ENCODE measurements around the gene SLAIN1. TPM values are rescaled to one million over a fixed set of nuclear protein-coding genes. Genes with fewer than 3 reads are reported as not detected.

Gene SLAIN1
- total RNA-seq, 1 donor from 2014 or later: not detected

DNA sequence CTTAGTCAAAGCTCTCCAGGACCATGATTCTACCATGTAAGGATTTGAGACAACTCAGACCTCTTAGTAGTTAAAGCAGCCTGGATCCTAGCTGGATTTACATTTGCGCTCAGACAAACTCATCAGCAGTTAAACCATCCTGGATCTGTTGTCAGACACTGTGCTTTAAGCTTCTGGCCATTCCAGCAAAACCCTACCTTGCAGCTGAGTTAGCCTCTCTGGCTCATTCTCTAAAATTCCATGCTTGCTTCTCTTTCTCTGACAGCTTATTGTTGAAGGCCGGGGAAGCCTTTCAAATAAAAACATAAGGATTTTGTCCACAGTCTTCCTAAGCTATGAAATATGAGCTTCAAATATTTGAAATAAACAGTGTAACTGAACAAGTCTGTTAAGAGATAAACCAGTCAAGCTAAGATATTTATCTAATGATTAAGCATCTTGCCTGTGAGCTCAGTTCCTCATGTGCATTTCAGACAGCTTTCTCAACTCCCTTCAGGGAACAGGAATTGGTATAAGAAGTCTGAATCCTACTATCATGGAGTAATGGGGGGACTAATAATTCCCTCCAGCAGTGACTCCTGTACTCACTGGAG, 89.3 kb downstream of the SLAIN1 start:
- no peak for DNase-seq (ENCODE audit: extremely low spot score, unreplicated experiment)
- H3K4me3 Mint-ChIP-seq (ENCODE audit: unreplicated experiment): no peak overlapping the region
- H3K4me1 Mint-ChIP-seq (ENCODE audit: unreplicated experiment): no peaks in the 10 kb centered on the region
- H3K9me3 Mint-ChIP-seq (ENCODE audit: unreplicated experiment): peaks cover 12% of the 10 kb centered on the region
- H3K36me3 Mint-ChIP-seq (ENCODE audit: unreplicated experiment): no peaks in the 10 kb centered on the region
- TF ChIP-seq, protein P1, sequence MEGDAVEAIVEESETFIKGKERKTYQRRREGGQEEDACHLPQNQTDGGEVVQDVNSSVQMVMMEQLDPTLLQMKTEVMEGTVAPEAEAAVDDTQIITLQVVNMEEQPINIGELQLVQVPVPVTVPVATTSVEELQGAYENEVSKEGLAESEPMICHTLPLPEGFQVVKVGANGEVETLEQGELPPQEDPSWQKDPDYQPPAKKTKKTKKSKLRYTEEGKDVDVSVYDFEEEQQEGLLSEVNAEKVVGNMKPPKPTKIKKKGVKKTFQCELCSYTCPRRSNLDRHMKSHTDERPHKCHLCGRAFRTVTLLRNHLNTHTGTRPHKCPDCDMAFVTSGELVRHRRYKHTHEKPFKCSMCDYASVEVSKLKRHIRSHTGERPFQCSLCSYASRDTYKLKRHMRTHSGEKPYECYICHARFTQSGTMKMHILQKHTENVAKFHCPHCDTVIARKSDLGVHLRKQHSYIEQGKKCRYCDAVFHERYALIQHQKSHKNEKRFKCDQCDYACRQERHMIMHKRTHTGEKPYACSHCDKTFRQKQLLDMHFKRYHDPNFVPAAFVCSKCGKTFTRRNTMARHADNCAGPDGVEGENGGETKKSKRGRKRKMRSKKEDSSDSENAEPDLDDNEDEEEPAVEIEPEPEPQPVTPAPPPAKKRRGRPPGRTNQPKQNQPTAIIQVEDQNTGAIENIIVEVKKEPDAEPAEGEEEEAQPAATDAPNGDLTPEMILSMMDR (IDR thresholded peaks at IDR 0.05): no peak
- no peaks in the 10 kb centered on the region for H3K27me3 Mint-ChIP-seq (ENCODE audit: unreplicated experiment)
- H3K27ac Mint-ChIP-seq (ENCODE audit: unreplicated experiment): no peak overlapping the region

DNA sequence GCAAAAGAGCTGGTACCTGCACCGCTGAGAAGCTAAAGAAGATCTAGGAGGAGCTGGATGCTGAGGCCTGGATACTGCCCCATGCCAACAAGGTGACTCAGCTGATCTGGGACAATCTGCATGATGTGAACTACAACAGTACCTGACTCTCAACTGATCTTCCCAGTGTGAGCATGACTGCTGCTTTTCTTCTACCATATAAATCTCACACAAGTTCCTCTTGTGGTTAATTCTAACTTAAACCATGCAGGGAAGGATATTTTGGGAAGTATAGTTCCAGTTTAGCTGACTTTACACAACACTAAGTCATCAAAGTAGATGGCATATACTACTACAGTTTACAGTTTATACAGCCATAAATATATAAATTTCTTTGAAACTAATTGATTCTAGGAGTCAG, 91.9 kb downstream of the SLAIN1 start:
- no peak for DNase-seq (ENCODE audit: extremely low spot score, unreplicated experiment)
- H3K27me3 Mint-ChIP-seq (ENCODE audit: unreplicated experiment): no peaks in the 10 kb centered on the region
- peaks cover 22% of the 10 kb centered on the region for H3K9me3 Mint-ChIP-seq (ENCODE audit: unreplicated experiment)
- H3K27ac Mint-ChIP-seq (ENCODE audit: unreplicated experiment): no peak overlapping the region
- no peaks in the 10 kb centered on the region for H3K36me3 Mint-ChIP-seq (ENCODE audit: unreplicated experiment)
- H3K4me3 Mint-ChIP-seq (ENCODE audit: unreplicated experiment): no peak overlapping the region
- H3K4me1 Mint-ChIP-seq (ENCODE audit: unreplicated experiment): no peaks in the 10 kb centered on the region
- TF ChIP-seq, protein P1 (IDR thresholded peaks at IDR 0.05): no peak

DNA sequence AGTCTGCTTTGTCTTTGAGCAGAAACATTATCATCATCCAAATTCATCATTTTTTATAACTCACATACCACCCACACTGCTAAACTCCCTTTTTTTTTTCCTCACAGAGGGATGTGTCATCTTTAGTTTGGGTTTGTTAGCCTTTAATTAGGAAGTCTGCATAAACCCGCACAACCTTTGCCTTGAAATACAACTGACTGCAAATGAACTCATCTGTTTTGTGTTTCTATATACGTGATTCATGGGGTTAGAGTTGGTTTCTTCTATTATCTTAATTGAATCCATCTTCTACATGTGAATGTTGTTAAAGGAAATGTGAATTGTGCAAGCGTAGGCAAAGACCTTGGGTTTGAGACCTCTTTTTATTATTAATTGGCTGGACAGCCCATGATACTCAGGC, 102.7 kb downstream of the SLAIN1 start:
- no peak overlapping the region for H3K4me3 Mint-ChIP-seq (ENCODE audit: unreplicated experiment)
- H3K9me3 Mint-ChIP-seq (ENCODE audit: unreplicated experiment): peaks cover 4% of the 10 kb centered on the region
- TF ChIP-seq, protein P1 (IDR thresholded peaks at IDR 0.05): no peak
- H3K27me3 Mint-ChIP-seq (ENCODE audit: unreplicated experiment): no peaks in the 10 kb centered on the region
- no peak for DNase-seq (ENCODE audit: extremely low spot score, unreplicated experiment)
- H3K4me1 Mint-ChIP-seq (ENCODE audit: unreplicated experiment): no peaks in the 10 kb centered on the region
- no peak overlapping the region for H3K27ac Mint-ChIP-seq (ENCODE audit: unreplicated experiment)
- H3K36me3 Mint-ChIP-seq (ENCODE audit: unreplicated experiment): no peaks in the 10 kb centered on the region

DNA sequence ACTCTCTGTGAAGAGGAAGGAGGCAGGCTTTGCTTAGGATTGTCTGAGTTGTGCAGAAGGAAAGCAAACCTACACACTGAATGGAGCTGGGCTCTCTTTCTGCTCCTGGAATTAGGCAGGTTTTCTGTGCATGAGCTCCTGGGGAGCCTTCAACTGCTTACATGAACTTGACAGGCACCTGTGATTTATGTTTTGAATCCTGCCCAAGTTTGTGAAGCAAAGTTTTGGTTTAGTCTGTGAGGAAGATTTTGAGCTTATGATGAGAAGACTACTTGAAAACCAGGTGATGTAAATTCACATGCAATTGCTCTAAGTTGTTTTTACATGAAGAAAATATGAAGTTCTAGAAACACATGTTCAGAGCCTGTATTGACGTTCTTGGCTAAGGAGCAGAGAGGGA, 109.0 kb downstream of the SLAIN1 start:
- no peaks in the 10 kb centered on the region for H3K4me1 Mint-ChIP-seq (ENCODE audit: unreplicated experiment)
- H3K9me3 Mint-ChIP-seq (ENCODE audit: unreplicated experiment): peaks cover 8% of the 10 kb centered on the region
- no peaks in the 10 kb centered on the region for H3K27me3 Mint-ChIP-seq (ENCODE audit: unreplicated experiment)
- no peak for DNase-seq (ENCODE audit: extremely low spot score, unreplicated experiment)
- TF ChIP-seq, protein P1 (IDR thresholded peaks at IDR 0.05): no peak
- no peak overlapping the region for H3K4me3 Mint-ChIP-seq (ENCODE audit: unreplicated experiment)
- H3K27ac Mint-ChIP-seq (ENCODE audit: unreplicated experiment): no peak overlapping the region
- H3K36me3 Mint-ChIP-seq (ENCODE audit: unreplicated experiment): no peaks in the 10 kb centered on the region

DNA sequence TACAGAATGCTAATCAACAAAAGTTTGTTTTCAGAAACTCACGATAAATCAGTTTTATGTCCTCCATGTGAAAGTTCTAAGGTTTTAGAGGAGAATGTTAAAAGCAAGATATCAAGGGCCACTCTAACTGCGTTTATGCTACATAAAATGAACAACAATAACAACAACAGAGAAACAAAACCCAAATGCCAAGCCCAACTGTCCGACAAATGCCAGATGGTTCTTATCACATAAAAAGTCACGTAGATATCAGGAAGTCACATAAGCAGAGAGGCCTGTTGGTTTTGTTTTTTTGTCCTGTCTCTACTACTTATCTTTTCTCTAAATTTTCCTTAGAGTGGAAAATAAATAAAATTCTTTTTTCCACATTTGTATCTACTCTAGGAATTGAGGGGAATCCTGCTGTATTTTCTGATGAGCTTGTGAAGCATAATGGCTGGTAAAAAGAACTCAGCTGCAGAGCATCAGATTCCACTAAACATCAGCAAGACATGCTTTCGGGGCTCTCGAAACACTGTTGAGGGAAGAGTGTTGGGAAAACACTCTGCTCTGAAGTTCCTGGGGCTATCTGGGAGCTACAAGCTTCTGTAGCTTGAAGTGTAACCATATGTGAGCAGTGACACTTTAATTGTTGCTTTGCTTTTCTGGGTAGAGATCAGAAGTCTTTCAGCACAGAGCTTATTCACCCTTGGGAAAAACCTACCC, 110.1 kb downstream of the SLAIN1 start:
- DNase-seq (ENCODE audit: extremely low spot score, unreplicated experiment): no peak
- H3K27me3 Mint-ChIP-seq (ENCODE audit: unreplicated experiment): no peaks in the 10 kb centered on the region
- no peak overlapping the region for H3K4me3 Mint-ChIP-seq (ENCODE audit: unreplicated experiment)
- H3K4me1 Mint-ChIP-seq (ENCODE audit: unreplicated experiment): no peaks in the 10 kb centered on the region
- TF ChIP-seq, protein P1 (IDR thresholded peaks at IDR 0.05): no peak
- peaks cover 8% of the 10 kb centered on the region for H3K9me3 Mint-ChIP-seq (ENCODE audit: unreplicated experiment)
- no peaks in the 10 kb centered on the region for H3K36me3 Mint-ChIP-seq (ENCODE audit: unreplicated experiment)
- no peak overlapping the region for H3K27ac Mint-ChIP-seq (ENCODE audit: unreplicated experiment)

Data from osteocyte (in vitro differentiated cells).